IPS-NIHi7 (cell line): ENCODE measurements around the gene GRAP.

Source experiments
- DNase-seq: peaks from one replicate; pipeline ENCODE4 v3.0.0; 2012; ENCODE audit warnings: mixed read lengths; ENCODE audit errors: extremely low spot score

GRAP gene

GRCh38 chr17:19018600-19018950 is 28.2 kb downstream of the GRAP start:
- DNase-seq = no peak

- DNase-seq = no peak
These were observed 28.8 kb downstream of the GRAP start for GRCh38 chr17:19017804-19018599.

- DNase-seq = no peak
These were observed 29.4 kb downstream of the GRAP start for GRCh38 chr17:19017401-19017800.

GRCh38 chr17:19016881-19017280 is 29.9 kb downstream of the GRAP start:
- no peak for DNase-seq

GRCh38 chr17:19016297-19016696 is 30.5 kb downstream of the GRAP start:
- no peak for DNase-seq

GRCh38 chr17:19015428-19015827 is 31.3 kb downstream of the GRAP start:
- no peak for DNase-seq

- DNase-seq = no peak
These were observed 32.0 kb downstream of the GRAP start for GRCh38 chr17:19014628-19015215.

GRCh38 chr17:19013806-19014627 is 32.7 kb downstream of the GRAP start:
- DNase-seq = no peak

GRCh38 chr17:19013226-19013625 is 33.5 kb downstream of the GRAP start:
- DNase-seq = no peak

- no peak for DNase-seq
These were observed 34.3 kb downstream of the GRAP start for GRCh38 chr17:19012171-19013080.

- no peak for DNase-seq
These were observed 35.2 kb downstream of the GRAP start for GRCh38 chr17:19011581-19011980.

- no peak for DNase-seq
These were observed 35.8 kb downstream of the GRAP start for GRCh38 chr17:19010729-19011505.

- no peak for DNase-seq
These were observed 36.8 kb downstream of the GRAP start for GRCh38 chr17:19009970-19010369.

- no peak for DNase-seq
These were observed 40.1 kb downstream of the GRAP start for GRCh38 chr17:19006698-19007097.

GRCh38 chr17:19005789-19006430 is 40.8 kb downstream of the GRAP start:
- DNase-seq = no peak

GRCh38 chr17:19005137-19005773 is 41.5 kb downstream of the GRAP start:
- DNase-seq = no peak

GRCh38 chr17:19004421-19005136 is 42.2 kb downstream of the GRAP start, which contains the start of gene FAM83G:
FAM83G (minus strand) TSS chr17:19004764; CDS start chr17:19004041, 723 bp downstream.
- peak; percentile 90 for DNase-seq

- peak; percentile 84 for DNase-seq
These were observed 43.0 kb downstream of the GRAP start for GRCh38 chr17:19003543-19004420.
